GM18499 (cell line): Measurements from ENCODE around the gene OBP2B.
"Not testable (repeated sequence)": the region's sequence is repeated elsewhere in the genome, so short reads cannot be mapped to it uniquely, and the experiment has no call there.

Source experiments
- ATAC-seq: cut with Tn5 transposase; IDR thresholded peaks from one replicate; pipeline ENCODE4 v1.9.1; 2021; ENCODE audit warnings: moderate number of reproducible peaks; ENCODE audit not compliant: insufficient read depth, unreplicated experiment

The OBP2B gene, protein sequence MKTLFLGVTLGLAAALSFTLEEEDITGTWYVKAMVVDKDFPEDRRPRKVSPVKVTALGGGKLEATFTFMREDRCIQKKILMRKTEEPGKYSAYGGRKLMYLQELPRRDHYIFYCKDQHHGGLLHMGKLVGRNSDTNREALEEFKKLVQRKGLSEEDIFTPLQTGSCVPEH

DNA sequence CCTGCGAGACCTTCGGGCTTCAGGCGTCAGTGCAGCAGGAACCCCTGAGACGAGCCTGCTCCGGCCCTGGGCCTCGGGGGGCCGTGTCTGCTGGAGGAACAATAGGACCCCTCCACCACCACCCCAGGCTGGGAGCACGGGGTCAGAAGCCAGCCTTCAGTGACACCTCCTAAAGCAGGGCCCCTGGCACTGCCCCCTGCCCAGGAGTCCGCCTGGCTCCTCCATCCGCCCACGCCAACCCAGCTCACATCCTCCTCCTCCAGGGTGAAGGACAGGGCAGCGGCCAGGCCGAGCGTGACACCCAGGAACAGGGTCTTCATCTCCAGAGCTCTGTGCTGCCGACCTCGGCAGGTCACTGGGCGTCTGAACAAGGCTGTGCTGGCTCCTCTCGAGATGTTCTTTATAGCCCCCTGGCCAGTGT, at the start of gene OBP2B:
Gene OBP2B, minus strand, starts transcription at position 371 of the 421 bp plus-strand sequence. Its CDS starts 51 bp downstream, at position 320.
- ATAC-seq, result not testable (repeated sequence)

- ATAC-seq, result no peak
Measured at GRCh38 chr9:133258061-133259015, 49.3 kb upstream of the OBP2B start.

DNA sequence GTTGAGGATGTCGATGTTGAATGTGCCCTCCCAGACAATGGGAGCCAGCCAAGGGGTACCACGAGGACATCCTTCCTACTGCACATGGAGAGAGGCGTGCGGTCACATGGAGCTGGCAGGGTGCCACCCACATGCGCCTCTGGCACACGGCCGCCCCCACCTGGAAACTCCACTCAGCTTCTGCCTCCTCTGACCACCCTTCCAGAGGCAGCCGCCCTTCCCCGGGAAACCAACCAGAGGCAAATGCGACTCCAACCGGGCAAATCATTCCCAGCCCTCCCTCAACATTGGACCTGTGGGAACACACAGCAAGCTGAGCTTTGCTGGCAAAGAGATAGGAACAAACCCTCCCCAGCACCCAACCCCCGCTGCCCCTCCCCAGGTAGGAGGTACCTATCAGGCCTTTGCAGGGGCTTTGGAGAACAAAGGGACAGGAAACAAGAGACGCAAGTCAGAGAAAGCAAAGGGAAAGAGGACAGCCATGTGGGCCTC, 48.5 kb upstream of the OBP2B start:
- no peak for ATAC-seq

GRCh38 chr9:133256686-133257091, 47.6 kb upstream of the OBP2B start:
- ATAC-seq, result no peak

DNA sequence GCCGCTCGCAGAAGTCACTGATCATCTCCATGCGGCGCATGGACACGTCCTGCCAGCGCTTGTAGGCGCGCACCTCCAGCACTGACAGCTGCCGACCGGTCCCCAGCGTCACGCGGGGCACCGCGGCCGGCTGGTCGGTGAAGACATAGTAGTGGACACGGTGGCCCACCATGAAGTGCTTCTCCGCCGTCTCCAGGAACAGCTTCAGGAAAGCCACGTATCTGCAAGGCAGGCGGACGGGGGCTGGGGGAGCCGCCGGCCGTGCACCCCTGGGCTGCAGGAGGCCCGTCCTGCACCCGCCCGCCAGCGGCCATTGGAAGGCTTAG, 47.0 kb upstream of the OBP2B start:
- no peak for ATAC-seq

DNA sequence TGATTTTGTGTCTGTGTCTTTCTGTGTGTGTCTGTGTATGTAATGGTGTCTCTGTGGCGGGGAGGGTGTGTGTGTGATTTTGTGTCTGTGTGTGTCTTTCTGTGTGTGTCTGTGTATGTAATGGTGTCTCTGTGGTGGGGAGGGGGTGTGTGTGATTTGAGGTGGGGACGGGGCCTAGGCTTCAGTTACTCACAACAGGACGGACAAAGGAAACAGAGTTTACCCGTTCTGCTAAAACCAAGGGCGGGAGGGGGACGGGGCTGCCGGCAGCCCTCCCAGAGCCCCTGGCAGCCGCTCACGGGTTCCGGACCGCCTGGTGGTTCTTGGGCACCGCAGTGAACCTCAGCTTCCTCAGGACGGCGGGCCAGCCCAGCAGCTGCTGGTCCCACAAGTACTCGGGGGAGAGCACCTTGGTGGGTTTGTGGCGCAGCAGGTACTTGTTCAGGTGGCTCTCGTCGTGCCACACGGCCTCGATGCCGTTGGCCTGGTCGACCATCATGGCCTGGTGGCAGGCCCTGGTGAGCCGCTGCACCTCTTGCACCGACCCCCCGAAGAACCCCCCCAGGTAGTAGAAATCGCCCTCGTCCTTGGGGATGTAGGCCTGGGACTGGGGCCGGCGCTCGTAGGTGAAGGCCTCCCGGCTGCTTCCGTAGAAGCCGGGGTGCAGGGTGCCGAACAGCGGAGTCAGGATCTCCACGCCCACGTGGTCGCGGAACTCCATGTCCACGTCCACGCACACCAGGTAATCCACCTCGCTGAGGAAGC, 46.5 kb upstream of the OBP2B start:
- ATAC-seq, result no peak

DNA sequence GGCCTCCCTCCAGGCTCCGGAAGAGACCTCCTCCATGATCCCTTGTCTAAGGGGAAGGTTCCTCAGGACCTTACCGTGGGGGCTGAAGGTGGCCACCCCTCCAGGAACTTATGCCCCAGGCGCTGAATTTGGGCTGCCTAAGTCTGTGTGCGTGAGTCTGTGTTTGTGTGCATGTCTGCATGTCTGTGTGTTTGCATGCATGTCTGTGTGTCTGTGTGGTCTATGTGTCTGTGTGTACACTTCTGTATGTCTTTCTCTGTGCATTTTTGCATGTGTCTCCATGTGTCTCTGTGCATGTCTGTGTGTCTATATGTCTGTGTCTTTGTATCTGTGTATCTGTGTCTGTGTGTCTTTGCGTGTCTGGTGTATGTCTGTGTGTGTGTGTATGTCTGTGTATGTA, 45.4 kb upstream of the OBP2B start:
- no peak for ATAC-seq

- ATAC-seq, result no peak
Measured at GRCh38 chr9:133253268-133253667, 44.2 kb upstream of the OBP2B start.

DNA sequence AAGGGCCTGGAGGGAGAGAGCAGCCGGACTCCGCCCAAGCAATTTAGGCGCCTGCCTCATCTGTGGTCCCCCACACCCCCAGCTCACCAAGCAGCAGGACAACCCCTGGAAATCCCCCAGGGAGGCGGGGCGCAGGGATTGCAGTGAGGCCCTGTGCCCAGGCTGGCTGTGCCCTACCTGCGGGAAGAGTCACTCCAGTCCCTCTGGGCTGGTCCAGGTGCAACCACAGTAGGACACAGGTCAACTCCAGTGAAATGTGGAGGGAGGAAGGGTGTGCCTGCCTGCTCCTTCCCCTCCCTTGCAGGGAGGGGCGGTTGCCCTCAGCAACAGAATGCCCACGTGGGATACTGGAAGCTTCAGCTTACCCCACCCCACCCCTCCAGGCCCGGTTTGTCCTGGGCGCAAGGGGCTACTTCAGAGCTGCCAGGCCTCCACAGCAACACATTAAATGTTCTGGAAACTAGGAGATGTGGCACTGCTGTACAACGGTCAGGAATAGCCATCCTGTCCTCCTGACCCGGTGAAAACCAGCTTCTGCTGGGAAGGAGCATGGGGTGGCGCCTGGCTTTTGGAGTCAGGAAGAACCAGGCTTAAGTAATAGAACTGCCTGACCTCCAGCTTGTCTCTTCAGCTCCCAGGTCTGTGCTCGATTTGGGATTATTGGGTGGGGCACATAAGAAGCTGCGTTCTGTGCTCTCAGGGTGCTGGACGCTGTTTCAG, 43.4 kb upstream of the OBP2B start:
- ATAC-seq, result no peak

DNA sequence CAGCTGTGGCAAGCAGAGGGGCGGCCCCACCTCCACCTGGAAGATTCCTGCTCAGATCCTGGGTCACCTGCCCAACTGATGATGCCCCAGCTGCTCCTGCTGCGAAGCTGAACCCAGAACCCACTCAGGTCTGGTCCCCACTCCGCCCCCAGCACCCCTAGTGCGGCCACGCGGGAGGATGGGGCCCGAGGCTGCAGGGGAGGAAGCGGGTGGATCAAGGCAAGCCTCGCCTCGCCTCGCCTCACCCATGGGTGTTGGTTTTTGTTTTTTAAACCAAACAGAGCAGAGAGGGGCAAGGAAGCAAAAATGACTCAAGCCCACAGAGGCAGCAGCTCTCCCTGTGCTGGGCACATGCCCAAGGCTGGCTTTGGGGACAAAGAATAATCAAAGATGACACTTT, 42.7 kb upstream of the OBP2B start:
- no peak for ATAC-seq

DNA sequence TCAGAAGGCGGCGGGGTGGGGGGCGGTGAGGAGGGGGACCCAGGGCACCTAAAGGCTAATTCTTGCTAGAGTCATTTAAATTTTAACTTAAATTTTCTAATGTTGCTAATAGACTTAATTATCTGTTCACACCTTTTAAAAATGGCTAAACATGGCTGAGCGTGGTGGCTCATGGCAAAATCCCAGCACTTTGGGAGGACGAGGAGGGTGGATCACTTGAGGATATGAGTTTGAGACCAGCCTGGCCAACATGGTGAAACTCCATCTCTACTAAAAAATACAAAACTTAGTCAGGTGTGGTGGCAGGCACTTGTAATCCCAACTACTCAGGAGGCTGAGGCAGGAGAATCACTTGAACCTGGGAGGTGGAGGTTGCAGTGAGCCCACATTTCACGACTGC, 42.2 kb upstream of the OBP2B start:
- ATAC-seq, result not testable (repeated sequence)

- no peak for ATAC-seq
Measured at GRCh38 chr9:133250741-133251170, 41.7 kb upstream of the OBP2B start.

- ATAC-seq, result no peak
Measured at GRCh38 chr9:133249337-133249736, 40.3 kb upstream of the OBP2B start.

- ATAC-seq, result no peak
Measured at GRCh38 chr9:133248726-133249295, 39.8 kb upstream of the OBP2B start.

DNA sequence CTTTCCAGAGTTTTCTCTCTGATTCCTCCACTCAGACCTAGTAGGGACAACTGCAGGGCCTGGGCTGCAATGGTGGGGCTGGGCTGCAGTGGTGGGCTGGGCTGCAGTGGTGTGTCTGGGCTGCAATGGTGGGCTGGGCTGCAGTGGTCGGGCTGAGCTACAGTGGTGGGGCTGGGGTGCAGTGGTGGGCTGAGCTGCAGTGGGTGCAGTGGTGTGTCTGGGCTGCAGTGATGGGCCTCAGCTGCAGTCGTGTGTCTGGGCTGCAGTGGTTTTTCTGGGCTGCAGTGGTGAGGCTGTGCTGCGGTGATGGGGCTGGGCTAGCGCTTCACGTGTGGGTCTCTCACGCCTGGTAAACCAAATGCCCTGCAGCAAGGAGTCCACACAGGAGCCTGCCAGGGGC, 38.6 kb upstream of the OBP2B start:
- ATAC-seq, result no peak

GRCh38 chr9:133246991-133247390, 37.9 kb upstream of the OBP2B start:
- ATAC-seq, result no peak

DNA sequence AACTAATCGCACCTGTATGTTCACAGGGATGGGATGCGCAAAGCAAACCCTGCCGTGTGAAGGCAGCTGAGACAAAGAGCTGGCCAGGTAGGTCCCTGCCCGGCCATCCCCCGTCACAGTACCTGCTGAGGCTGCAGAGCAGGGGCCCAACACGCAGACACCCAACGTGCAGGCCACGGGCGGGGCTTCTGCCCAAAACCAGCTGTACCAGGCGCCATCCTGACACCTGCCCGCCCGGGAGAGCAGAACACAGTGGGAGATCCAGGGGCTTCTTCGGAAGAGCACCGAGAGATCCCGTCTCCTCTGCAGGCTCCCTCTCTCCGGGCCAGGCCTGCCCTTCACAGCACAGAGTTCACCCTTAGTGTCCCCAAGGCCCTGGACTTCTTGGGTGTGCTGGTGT, 37.5 kb upstream of the OBP2B start:
- ATAC-seq, result no peak

- no peak for ATAC-seq
Measured at GRCh38 chr9:133242991-133243390, 33.9 kb upstream of the OBP2B start.

DNA sequence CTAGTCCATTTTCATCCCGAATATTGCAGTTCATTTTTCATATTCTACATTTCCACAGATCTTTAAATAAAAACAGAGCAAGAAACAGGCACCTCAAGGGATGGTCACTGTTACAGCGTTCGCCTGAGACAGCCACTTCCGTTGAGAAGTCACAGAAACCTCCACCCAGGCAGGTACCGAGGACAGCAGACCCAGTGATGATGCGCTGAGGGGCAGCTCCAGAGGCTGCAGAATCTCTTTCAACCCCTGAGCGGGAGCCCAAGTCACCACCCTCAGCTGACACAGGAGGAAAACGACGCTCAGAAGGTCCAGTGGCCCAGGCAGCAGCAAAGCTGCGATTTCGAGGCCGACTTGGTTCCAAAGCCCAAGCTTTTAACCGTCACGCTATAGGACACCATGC, 33.2 kb upstream of the OBP2B start:
- no peak for ATAC-seq

- ATAC-seq, result no peak
Measured at GRCh38 chr9:133239533-133240090, 30.6 kb upstream of the OBP2B start.
